CMK (cell line): ENCODE results near the gene NIPBL.
"Not testable (repeated sequence)": the region's sequence is repeated elsewhere in the genome, so short reads cannot be mapped to it uniquely, and the experiment has no call there.

Source experiments
- DNase-seq: peaks from one replicate; pipeline ENCODE4 v3.0.0-alpha.2; 2010; ENCODE audit warnings: low read depth

NIPBL gene

GRCh38 chr5:36876299-36876964, at the start of gene NIPBL:
NIPBL (plus strand) TSS chr5:36876769; CDS start chr5:36953697, 76,928 bp downstream.
- peak; percentile 80 for DNase-seq

GRCh38 chr5:36832274-36832673, 44.3 kb upstream of the NIPBL start:
- no peak for DNase-seq

GRCh38 chr5:36836831-36837230, 39.7 kb upstream of the NIPBL start:
- peak; percentile 37 for DNase-seq

- no peak for DNase-seq
Observed at GRCh38 chr5:36839489-36840476, 36.8 kb upstream of the NIPBL start.

GRCh38 chr5:36841677-36842076, 34.9 kb upstream of the NIPBL start:
- DNase-seq: no peak

- no peak for DNase-seq
Observed at GRCh38 chr5:36842087-36842486, 34.5 kb upstream of the NIPBL start.

- DNase-seq: no peak
Observed at GRCh38 chr5:36844305-36844704, 32.3 kb upstream of the NIPBL start.

- DNase-seq: not testable (repeated sequence)
Observed at GRCh38 chr5:36848545-36848944, 28.0 kb upstream of the NIPBL start.

GRCh38 chr5:36852903-36853302, 23.7 kb upstream of the NIPBL start:
- DNase-seq: not testable (repeated sequence)

- no peak for DNase-seq
Observed at GRCh38 chr5:36854402-36855140, 22.0 kb upstream of the NIPBL start.

GRCh38 chr5:36855141-36855495, 21.5 kb upstream of the NIPBL start:
- no peak for DNase-seq

- no peak for DNase-seq
Observed at GRCh38 chr5:36861871-36862270, 14.7 kb upstream of the NIPBL start.

GRCh38 chr5:36870399-36871040, 6.0 kb upstream of the NIPBL start:
- DNase-seq: peak; percentile 42

- no peak for DNase-seq
Observed at GRCh38 chr5:36874465-36874864, 2.1 kb upstream of the NIPBL start.

GRCh38 chr5:36875051-36875789, 1.3 kb upstream of the NIPBL start:
- peak; percentile 35 for DNase-seq

GRCh38 chr5:36875790-36876298, 725 bp upstream of the NIPBL start:
- peak; percentile 46 for DNase-seq

- no peak for DNase-seq
Observed at GRCh38 chr5:36876965-36877666, 547 bp downstream of the NIPBL start.

- DNase-seq: no peak
Observed at GRCh38 chr5:36877667-36878391, 1.3 kb downstream of the NIPBL start.

GRCh38 chr5:36878392-36879082, 2.0 kb downstream of the NIPBL start:
- no peak for DNase-seq
